Loucy (cell line): ENCODE measurements around the gene TMED4.

Experiments
- H2AFZ ChIP-seq: fragments of 200-600 bp; sonication (generic); 2 replicates; pipeline ENCODE4 v1.6.0; 2016; ENCODE audit warnings: antibody characterized with exemption, mild to moderate bottlenecking, low read length, moderate library complexity
- H3F3A ChIP-seq: fragments of 200-600 bp; 2 replicates; pipeline ENCODE4 v1.6.0; 2016; ENCODE audit warnings: antibody characterized with exemption, low read depth, mild to moderate bottlenecking
- H3K27me3 ChIP-seq: fragments of 200-600 bp; sonication (generic); 2 replicates; pipeline ENCODE4 v1.6.1; 2014; ENCODE audit warnings: low read length, mild to moderate bottlenecking; ENCODE audit not compliant: insufficient read depth, poor library complexity, severe bottlenecking
- H3K36me3 ChIP-seq: fragments of 200-600 bp; sonication (generic); 2 replicates; pipeline ENCODE4 v1.6.1; 2016; ENCODE audit warnings: low read length; ENCODE audit not compliant: insufficient read depth
- H3K4me1 ChIP-seq: fragments of 200-600 bp; sonication (generic); 2 replicates; pipeline ENCODE4 v1.5.1; 2014; ENCODE audit warnings: low read length, mild to moderate bottlenecking; ENCODE audit not compliant: insufficient read depth, poor library complexity, severe bottlenecking
- H3K4me2 ChIP-seq: fragments of 200-600 bp; sonication (generic); 2 replicates; pipeline ENCODE4 v1.6.0; 2014; ENCODE audit warnings: antibody characterized with exemption, low read length, low read depth, mild to moderate bottlenecking; ENCODE audit not compliant: poor library complexity, severe bottlenecking
- H3K4me3 ChIP-seq: fragments of 200-600 bp; sonication (generic); 2 replicates; pipeline ENCODE4 v1.5.1; 2014; ENCODE audit warnings: low read length, mild to moderate bottlenecking, mixed read lengths; ENCODE audit not compliant: poor library complexity, severe bottlenecking
- H3K79me2 ChIP-seq: fragments of 200-600 bp; sonication (generic); 2 replicates; pipeline ENCODE4 v1.6.1; 2014; ENCODE audit warnings: low read length; ENCODE audit not compliant: insufficient read depth
- H3K9ac ChIP-seq: fragments of 200-600 bp; sonication (generic); 2 replicates; pipeline ENCODE4 v1.6.0; 2014; ENCODE audit warnings: mild to moderate bottlenecking, low read depth, low read length, moderate library complexity; ENCODE audit not compliant: poor library complexity, severe bottlenecking
- H3K9me2 ChIP-seq: fragments of 200-600 bp; sonication (generic); replicated peaks from 2 replicates; pipeline ENCODE4 v1.6.1; 2016; ENCODE audit warnings: low read depth, low read length, mixed read lengths
- H3K9me3 ChIP-seq: fragments of 200-600 bp; sonication (generic); 2 replicates; pipeline ENCODE4 v1.6.1; 2014; ENCODE audit warnings: mild to moderate bottlenecking, antibody characterized with exemption, low read length, low read depth; ENCODE audit not compliant: insufficient read depth
- H4K20me1 ChIP-seq: fragments of 200-600 bp; sonication (generic); 2 replicates; pipeline ENCODE4 v1.6.0; 2014; ENCODE audit warnings: antibody characterized with exemption, low read length, mild to moderate bottlenecking; ENCODE audit not compliant: insufficient read depth, poor library complexity, severe bottlenecking
- CTCF ChIP-seq: fragments of 200-600 bp; sonication (generic); conservative IDR thresholded peaks from 2 replicates; pipeline ENCODE4 v1.5.1; 2014; ENCODE audit warnings: mild to moderate bottlenecking, antibody characterized with exemption, low read length
- EZH2phosphoT487 ChIP-seq: fragments of 200-600 bp; IDR thresholded peaks from 2 replicates; pipeline ENCODE4 v1.6.1; 2018; ENCODE audit warnings: antibody characterized with exemption, mild to moderate bottlenecking, moderate library complexity, borderline replicate concordance

Gene TMED4

GRCh38 chr7:44541028-44541869 lies 40.8 kb downstream of the TMED4 start, which contains the start of gene NPC1L1:
Gene NPC1L1, minus strand, starts transcription at chr7:44541330. Its CDS starts 71 bp downstream, at chr7:44541259.
- H3K9ac ChIP-seq, result no peak within 1 kb of the TSS
- H3K4me3 ChIP-seq, result no peak within 1 kb of the TSS
- no peak for TF ChIP-seq EZH2phosphoT487
- no peak within 1 kb of the TSS for H2AFZ ChIP-seq
- H3K9me3 ChIP-seq, result no peaks in the 10 kb centered on the region
- no peaks in the 10 kb centered on the region for H3K36me3 ChIP-seq
- no peaks in the 10 kb centered on the region for H3K9me2 ChIP-seq
- H3K4me1 ChIP-seq, result no peaks in the 10 kb centered on the region
- H3K79me2 ChIP-seq, result no peaks in the 10 kb centered on the region
- no peaks in the 10 kb centered on the region for H3F3A ChIP-seq
- no peaks in the 10 kb centered on the region for H3K27me3 ChIP-seq
- H3K4me2 ChIP-seq, result no peak within 1 kb of the TSS
- no peaks in the 10 kb centered on the region for H4K20me1 ChIP-seq

- Histone ChIP-seq H2AFZ (no peak overlapping the region), H3K4me2 (no peak overlapping the region)
Observed at GRCh38 chr7:44540592-44541027, 41.4 kb downstream of the TMED4 start.

GRCh38 chr7:44539669-44540506 lies 42.1 kb downstream of the TMED4 start:
- no peaks in the 10 kb centered on the region for H3K79me2 ChIP-seq
- H3F3A ChIP-seq, result no peaks in the 10 kb centered on the region
- no peaks in the 10 kb centered on the region for H3K27me3 ChIP-seq
- no peaks in the 10 kb centered on the region for H3K9me3 ChIP-seq
- H3K36me3 ChIP-seq, result no peaks in the 10 kb centered on the region
- no peaks in the 10 kb centered on the region for H3K9me2 ChIP-seq
- no peak for TF ChIP-seq EZH2phosphoT487
- no peak for TF ChIP-seq CTCF
- H3K4me2 ChIP-seq, result no peak overlapping the region
- no peak overlapping the region for H3K9ac ChIP-seq
- no peak overlapping the region for H3K4me3 ChIP-seq
- H4K20me1 ChIP-seq, result no peaks in the 10 kb centered on the region
- H2AFZ ChIP-seq, result no peak overlapping the region
- no peaks in the 10 kb centered on the region for H3K4me1 ChIP-seq

More at GRCh38 chr7:44540592-44541027, 41.4 kb downstream of the TMED4 start:
- TF ChIP-seq EZH2phosphoT487, result no peak
- TF ChIP-seq CTCF, result no peak
- H3K4me1 ChIP-seq, result no peaks in the 10 kb centered on the region
- H3K4me3 ChIP-seq, result no peak overlapping the region
- H3K9me3 ChIP-seq, result no peaks in the 10 kb centered on the region
- no peaks in the 10 kb centered on the region for H3K79me2 ChIP-seq
- no peaks in the 10 kb centered on the region for H3F3A ChIP-seq
- no peak overlapping the region for H3K9ac ChIP-seq
- H3K9me2 ChIP-seq, result no peaks in the 10 kb centered on the region
- H3K36me3 ChIP-seq, result no peaks in the 10 kb centered on the region
- H3K27me3 ChIP-seq, result no peaks in the 10 kb centered on the region
- no peaks in the 10 kb centered on the region for H4K20me1 ChIP-seq
